Stimulated activated CD8-positive, alpha-beta memory T cell treated with anti-CD3 and anti-CD28 coated beads, Interleukin-7, amount 100 ng/mL, for 1 hour (primary cell): Measurements from ENCODE around the gene INPP4B.

Source experiments
- DNase-seq, 2 donors: peaks; one replicate each; pipeline ENCODE4 v3.0.0-alpha.2; 2020; ENCODE audit warnings: low read depth in 2 of 2

The INPP4B gene

GRCh38 chr4:142727149-142727548 lies 119.0 kb downstream of the INPP4B start:
- no peak for DNase-seq

DNA sequence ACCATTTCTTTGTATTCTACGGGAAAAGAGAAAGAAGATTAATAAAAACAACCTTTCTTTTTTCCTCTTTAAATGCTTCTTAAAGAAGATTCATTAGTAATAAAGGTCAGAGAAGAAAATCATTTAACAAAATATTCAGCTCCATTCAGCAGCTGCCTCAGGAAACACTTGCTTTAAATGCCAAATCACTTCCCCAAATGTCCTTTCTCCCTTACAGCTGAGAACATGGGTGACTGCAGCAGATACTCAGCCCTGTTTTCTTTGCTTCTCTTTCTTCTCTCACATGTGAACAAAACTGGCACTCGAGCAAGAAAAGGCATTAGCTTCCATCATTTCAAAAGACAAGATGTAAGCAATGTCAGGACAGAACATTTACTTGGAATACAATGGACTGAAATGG lies 120.2 kb downstream of the INPP4B start:
- DNase-seq, result no peak

DNA sequence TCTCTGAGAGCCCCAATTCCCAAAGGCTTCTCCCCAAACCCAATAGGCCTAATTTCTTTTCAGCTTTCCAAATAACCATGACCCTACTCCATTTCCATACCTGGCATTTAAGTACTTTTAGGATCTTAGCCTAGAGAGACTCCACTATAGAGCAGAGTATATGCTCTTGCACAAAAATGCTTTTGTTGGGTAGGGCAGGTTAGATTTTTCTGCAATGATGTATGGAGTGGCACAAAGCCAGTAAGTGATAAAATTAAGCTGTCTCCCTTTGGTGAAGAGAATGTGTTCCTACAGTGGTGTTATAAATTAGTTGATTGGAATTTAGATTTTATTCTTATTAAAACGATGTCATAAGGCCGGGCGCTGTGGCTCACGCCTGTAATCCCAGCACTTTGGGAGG lies 124.9 kb downstream of the INPP4B start:
- no peak for DNase-seq

DNA sequence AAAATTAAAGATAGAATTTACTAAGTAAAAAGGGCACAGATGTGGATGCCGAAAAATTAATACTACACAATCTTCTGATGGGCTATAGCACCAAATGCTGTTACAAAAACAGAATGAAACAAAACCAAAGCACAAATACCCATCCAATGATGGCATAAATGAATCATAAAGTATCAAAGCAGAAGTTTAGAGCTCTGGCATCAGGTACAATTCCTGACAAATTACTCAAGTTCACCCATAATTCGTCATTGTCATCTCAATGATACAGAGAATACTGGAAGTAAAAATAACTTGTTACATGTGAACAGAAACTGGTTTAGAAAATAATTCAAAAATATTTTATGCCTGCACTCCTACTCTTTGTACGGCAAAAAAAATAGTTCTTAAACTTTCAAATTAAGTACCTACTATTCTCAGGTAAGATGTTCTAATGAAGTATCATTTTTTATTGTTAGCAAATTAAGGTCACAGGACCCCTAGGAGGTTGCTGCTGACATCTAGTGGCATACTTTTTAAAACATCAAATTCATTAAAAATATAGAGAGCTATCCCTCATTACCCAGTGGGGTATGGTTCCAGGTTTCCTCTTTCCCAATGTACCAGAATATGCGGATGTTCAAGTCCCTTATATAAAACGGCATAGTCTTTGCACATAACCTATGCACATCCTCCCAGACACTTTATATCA lies 126.1 kb downstream of the INPP4B start:
- DNase-seq, result no peak

DNA sequence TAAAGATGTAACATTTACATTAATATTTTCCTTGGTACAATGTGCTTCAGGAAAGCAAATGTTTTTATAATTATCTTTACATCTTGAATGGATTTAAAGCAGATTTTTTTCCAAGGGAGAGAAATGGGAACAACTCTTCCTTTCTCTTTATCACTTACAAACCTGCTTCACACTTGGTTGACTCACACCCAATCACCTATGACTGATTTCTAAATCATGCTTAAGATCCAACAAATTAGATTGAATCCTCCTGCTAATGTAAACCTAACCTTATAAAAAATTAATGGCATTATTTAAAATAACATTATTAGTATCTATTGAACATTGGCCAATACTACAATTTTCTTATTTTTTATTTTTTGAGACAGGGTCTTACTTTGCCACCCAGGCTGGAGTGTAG lies 127.1 kb downstream of the INPP4B start:
- no peak for DNase-seq

DNA sequence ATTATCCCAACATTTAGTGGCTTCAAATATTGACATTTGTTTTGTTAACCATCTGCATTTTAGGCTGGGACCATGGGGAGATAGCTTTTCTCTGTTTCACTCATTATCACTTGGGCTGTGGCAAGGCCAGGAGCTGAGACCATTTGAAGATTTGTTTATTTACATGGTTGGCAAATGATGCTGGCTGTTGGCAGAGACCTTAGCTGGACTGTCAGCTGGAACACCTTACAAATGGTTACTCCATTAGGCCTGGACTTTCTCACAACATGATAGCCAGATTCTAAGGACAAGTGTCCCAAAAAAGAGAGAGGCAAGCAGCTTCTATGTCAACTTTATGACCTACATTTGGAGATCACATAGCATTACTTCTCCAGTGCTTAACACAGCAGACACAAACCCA lies 130.4 kb downstream of the INPP4B start:
- DNase-seq, result no peak

- no peak for DNase-seq
Measured at GRCh38 chr4:142713282-142714030, 132.6 kb downstream of the INPP4B start.

DNA sequence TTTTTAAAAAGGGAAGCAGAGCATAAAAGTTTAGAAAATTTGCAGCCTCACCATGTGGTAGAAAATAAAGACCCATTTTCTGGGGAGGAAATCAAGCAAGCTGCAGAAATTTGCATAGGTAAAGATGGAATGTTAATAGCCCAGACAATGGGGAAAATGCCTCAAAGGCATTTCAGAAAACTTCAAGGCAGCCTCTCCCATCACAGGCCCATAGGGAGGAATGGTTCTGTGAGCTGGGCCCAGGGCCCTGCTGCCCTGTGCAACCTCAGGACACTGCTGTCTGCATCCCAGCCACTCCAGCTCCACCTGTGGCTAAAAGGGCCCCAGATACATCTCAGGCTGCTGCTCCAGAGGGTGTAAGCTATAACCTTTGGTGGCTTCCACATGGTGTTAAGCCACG lies 137.9 kb downstream of the INPP4B start:
- DNase-seq, result no peak

DNA sequence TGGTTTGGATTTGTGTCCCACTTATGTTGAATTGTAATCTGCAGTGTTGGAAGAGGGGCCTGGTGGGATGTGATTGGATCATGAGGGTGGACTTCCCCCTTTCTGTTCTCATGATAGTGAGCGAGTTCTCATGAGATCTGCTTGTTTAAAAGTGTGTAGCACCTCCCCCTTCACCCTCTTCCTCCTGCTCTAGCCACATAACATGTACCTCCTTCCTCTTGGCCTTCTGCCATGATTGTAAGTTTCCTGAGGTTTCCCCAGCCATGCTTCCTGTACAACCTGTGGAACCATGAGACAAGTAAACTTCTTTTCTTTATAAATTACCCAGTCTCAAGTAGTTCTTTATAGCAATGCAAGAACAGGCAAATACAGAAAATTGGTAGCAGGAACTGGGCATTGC lies 138.7 kb downstream of the INPP4B start:
- no peak for DNase-seq

- DNase-seq, result no peak
Measured at GRCh38 chr4:142706381-142706780, 139.7 kb downstream of the INPP4B start.

DNA sequence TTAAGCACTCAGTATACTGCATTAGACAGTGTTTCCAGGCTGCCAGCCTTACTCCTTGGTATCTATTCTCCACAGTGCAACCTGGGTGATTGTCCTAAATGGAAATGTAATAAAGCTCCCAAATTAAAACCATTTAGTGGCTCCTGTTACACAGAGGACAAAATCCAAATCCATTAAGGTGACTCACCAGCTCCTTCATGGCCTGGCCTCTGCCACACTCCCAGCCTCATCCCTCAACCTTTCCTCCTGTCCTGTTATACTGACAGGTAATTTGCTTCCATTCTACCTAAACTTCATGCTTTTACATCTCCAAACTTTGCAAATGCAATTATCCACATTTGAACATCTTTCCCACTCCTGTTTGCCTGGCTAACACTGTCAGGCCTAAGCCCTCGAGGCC lies 140.3 kb downstream of the INPP4B start:
- no peak for DNase-seq

- DNase-seq, result no peak
Measured at GRCh38 chr4:142703694-142704309, 142.3 kb downstream of the INPP4B start.

DNA sequence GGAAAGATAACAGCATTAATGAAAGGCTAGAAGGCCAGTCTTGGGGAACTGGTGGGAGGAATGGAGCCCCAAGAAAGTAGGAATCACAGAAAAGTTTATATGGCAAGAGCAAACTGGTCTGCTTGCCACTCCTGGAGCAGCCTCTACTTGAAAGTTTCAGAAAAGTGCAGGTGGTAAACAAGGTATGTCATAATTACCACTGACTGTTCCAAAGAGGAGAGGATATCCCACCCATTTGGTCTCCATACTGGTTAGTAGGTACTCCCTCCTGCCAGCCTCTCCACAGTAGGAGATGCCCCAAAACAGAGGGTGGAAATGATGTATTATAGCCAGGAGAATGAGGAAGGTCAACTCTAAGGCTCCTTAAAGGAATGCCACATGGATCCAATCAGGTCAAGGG lies 145.1 kb downstream of the INPP4B start:
- no peak for DNase-seq

DNA sequence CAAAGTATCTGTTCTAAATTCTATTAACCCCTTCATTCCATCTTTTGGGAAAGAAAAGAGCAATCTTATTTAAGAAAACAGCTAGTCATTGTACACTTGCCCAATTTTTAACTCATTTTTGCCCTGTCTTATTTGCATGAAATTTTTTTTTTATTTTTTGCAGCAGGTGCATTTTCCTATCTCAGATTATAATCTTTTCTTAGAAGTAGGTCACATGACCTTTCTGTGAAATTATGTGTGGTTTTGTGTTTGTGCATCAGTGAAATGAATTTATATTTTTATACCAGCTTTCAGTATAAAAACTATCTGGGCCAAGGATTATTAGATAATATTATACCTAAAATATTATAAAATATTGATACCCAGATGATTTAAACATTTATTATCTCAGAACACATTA lies 145.6 kb downstream of the INPP4B start:
- no peak for DNase-seq

- no peak for DNase-seq
Measured at GRCh38 chr4:142698552-142698951, 147.5 kb downstream of the INPP4B start.

GRCh38 chr4:142697928-142698327 lies 148.2 kb downstream of the INPP4B start:
- DNase-seq, result no peak

DNA sequence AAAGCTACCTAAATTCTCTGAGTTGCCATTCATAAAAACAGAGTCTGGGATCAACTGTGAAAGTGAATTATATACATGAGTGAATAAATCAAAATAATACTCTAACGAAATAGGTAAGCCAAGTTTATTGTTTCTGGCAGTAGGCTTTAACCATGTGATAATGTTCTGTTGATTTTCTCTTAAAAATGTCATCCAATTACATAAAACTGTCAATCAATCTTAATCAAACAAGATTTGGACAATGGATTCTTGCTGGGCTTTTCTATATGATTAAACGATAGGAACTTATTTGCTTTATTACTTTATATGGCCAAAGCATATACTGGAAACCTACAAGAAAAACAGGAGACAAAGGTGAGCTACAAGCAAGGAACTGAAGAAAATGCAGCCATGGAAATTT lies 148.8 kb downstream of the INPP4B start:
- DNase-seq, result no peak

GRCh38 chr4:142696334-142697122 lies 149.6 kb downstream of the INPP4B start:
- DNase-seq, result no peak

- DNase-seq, result no peak
Measured at GRCh38 chr4:142690406-142691163, 155.5 kb downstream of the INPP4B start.

DNA sequence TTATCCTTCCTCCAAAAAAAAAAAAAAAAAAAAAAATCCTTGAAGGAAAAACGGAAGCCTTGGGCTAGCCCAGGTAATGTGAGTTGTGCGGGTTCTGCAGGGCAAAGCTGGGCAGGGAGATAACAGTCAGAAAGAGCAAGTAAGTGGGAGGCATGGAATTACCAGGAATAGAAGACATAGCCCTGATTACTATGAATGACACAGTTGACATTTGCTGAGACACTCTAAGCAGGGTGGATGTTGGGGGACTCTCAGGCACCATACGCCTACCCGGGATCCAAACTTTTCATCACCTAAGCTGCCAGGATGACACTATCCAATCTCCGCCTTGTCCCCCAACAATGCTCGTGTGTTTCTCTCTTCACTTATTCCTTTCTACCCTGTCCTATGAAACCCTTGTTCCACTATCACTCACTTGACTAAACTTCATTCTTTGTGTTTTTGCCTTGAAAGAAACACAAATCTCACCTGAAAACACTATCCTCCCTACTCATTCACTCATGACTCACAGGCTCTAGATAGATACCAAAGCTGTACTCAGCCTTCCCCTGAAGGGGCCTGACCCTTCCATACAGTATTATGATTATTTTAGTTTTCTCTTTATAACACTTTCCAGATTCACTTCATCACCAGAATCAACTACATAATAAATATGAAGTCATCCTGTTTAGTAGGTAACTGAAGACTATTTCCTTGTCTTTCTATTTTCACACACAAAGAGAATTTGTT lies 158.4 kb downstream of the INPP4B start:
- DNase-seq, result no peak

GRCh38 chr4:142686081-142686480 lies 160.0 kb downstream of the INPP4B start:
- DNase-seq, result no peak
